ENCODE data around the gene VASH1.
A peak's percentile ranks its signal among the peaks of the same experiment; 100 is the strongest.

The VASH1 gene

GRCh38 chr14:76820700-76821099, 59.4 kb downstream of the VASH1 start:
- no peaks in the 10 kb centered on the region for H3K4me1 ChIP-seq (ENCODE audit: control insufficient read depth, insufficient read depth, low read length)
- no peaks in the 10 kb centered on the region for H3K27me3 ChIP-seq (ENCODE audit: control insufficient read depth, insufficient read depth, low read length)
- peaks cover 4% of the 10 kb centered on the region; the same call in 1 of the 2 replicates for H3K9me3 ChIP-seq (ENCODE audit: control insufficient read depth, insufficient read depth, low read length)
- no peak overlapping the region for H3K4me3 ChIP-seq (ENCODE audit: low read depth, low read length)
- H3K27ac ChIP-seq (ENCODE audit: low read depth, low read length) = no peak overlapping the region
- no peak overlapping the region for H3K9ac ChIP-seq (ENCODE audit: low read depth, low read length)
- H3K36me3 ChIP-seq (ENCODE audit: control insufficient read depth, insufficient read depth, low read length) = no peaks in the 10 kb centered on the region

GRCh38 chr14:76826122-76826521, 64.9 kb downstream of the VASH1 start, which contains the start of gene LRRC74A:
TSS of gene LRRC74A (plus strand) at chr14:76826408. CDS start at chr14:76826698, 290 bp downstream.
- H3K4me3 ChIP-seq (ENCODE audit: low read depth, low read length) = no peak within 1 kb of the TSS
- H3K27me3 ChIP-seq (ENCODE audit: control insufficient read depth, insufficient read depth, low read length) = no peaks in the 10 kb centered on the region; the same call in 1 of the 2 replicates
- no peak within 1 kb of the TSS for H3K9ac ChIP-seq (ENCODE audit: low read depth, low read length)
- no peak within 1 kb of the TSS for H3K27ac ChIP-seq (ENCODE audit: low read depth, low read length)
- 0 out of 2 replicates have a peak, but pooled peaks cover 2% of the 10 kb centered on the region for H3K9me3 ChIP-seq (ENCODE audit: control insufficient read depth, insufficient read depth, low read length)
- H3K36me3 ChIP-seq (ENCODE audit: control insufficient read depth, insufficient read depth, low read length) = no peaks in the 10 kb centered on the region
- peaks cover 21% of the 10 kb centered on the region for H3K4me1 ChIP-seq (ENCODE audit: control insufficient read depth, insufficient read depth, low read length)

DNA sequence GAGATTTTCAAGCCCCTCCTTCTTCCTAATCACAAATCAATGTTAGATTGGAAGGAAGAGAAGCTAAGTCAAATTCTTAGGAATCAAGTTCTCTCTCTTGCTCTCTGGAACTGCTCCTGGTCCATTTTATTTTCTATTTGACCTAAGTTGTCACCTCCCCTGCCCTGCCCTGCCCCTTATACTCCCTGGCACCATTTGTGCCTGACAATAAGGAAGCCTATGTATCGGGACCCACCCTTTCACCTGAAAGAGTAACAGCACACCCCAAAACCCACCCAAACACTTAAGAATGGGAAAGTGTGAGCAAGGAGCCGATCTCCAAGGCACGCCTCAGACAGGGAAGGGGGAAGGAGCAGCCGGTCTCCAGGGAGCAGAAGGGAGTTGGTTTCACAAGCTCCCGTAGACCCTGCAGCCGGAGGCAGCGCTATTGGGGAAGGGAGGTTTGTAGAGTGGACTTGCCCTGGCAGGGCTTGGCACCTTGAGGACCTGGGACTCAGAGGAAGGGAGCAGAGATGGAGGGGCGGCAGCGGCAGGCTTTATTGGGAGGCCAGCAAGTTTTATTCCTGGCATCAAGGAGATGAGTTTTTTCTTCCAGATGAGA, 66.5 kb downstream of the VASH1 start:
- no peak overlapping the region for H3K27ac ChIP-seq (ENCODE audit: low read depth, low read length)
- no peak overlapping the region for H3K9ac ChIP-seq (ENCODE audit: low read depth, low read length)
- no peak overlapping the region for H3K4me3 ChIP-seq (ENCODE audit: low read depth, low read length)
- peaks cover 21% of the 10 kb centered on the region for H3K4me1 ChIP-seq (ENCODE audit: control insufficient read depth, insufficient read depth, low read length)
- H3K36me3 ChIP-seq (ENCODE audit: control insufficient read depth, insufficient read depth, low read length) = no peaks in the 10 kb centered on the region
- H3K9me3 ChIP-seq (ENCODE audit: control insufficient read depth, insufficient read depth, low read length) = no peaks in the 10 kb centered on the region
- H3K27me3 ChIP-seq (ENCODE audit: control insufficient read depth, insufficient read depth, low read length) = no peaks in the 10 kb centered on the region; the same call in 1 of the 2 replicates

DNA sequence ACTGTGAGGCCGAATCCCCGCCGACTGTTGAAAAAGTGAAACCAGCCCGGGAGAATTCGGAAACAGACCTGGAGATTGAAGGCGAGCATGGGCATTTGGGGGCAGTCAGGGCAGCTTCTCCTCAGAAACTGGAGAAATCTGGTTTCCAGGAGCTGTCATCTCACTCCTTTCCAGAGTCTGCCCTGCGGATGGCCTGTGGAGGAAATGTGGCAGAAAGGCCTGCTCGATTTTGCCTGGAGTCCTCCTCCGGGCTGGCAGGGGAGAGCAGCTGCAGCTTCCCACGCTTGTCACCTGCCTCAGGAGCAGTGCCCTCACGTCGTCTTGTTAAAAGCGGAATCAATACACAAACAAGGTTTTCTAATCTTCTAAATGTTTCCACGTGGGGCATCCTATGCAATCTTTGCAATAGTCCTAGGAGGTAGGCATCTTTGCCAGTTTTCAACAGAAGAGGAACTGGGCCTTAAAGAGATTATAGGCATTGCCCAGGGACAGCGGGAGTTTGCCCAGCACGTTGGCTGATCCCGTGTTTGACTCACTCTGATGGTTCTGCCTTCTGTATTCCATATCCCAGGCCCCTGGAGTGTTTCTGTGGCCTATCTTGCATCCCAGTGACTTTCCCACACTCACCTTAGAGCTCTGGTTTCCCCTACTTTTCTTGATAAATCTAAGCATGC, 67.2 kb downstream of the VASH1 start:
- peaks cover 21% of the 10 kb centered on the region for H3K4me1 ChIP-seq (ENCODE audit: control insufficient read depth, insufficient read depth, low read length)
- H3K36me3 ChIP-seq (ENCODE audit: control insufficient read depth, insufficient read depth, low read length) = no peaks in the 10 kb centered on the region
- no peak overlapping the region for H3K9ac ChIP-seq (ENCODE audit: low read depth, low read length)

GRCh38 chr14:76829013-76829365, 67.7 kb downstream of the VASH1 start:
- Histone ChIP-seq H3K4me1 (ENCODE audit: control insufficient read depth, insufficient read depth, low read length) (peaks cover 21% of the 10 kb centered on the region), H3K27ac (ENCODE audit: low read depth, low read length) (peak overlapping the region; percentile 5)

More for the DNA sequence above, 67.2 kb downstream of the VASH1 start:
- Histone ChIP-seq H3K27me3 (ENCODE audit: control insufficient read depth, insufficient read depth, low read length) (no peaks in the 10 kb centered on the region; the same call in 1 of the 2 replicates), H3K9me3 (ENCODE audit: control insufficient read depth, insufficient read depth, low read length) (no peaks in the 10 kb centered on the region), H3K4me3 (ENCODE audit: low read depth, low read length) (no peak overlapping the region), H3K27ac (ENCODE audit: low read depth, low read length) (peak overlapping the region; percentile 5)

DNA sequence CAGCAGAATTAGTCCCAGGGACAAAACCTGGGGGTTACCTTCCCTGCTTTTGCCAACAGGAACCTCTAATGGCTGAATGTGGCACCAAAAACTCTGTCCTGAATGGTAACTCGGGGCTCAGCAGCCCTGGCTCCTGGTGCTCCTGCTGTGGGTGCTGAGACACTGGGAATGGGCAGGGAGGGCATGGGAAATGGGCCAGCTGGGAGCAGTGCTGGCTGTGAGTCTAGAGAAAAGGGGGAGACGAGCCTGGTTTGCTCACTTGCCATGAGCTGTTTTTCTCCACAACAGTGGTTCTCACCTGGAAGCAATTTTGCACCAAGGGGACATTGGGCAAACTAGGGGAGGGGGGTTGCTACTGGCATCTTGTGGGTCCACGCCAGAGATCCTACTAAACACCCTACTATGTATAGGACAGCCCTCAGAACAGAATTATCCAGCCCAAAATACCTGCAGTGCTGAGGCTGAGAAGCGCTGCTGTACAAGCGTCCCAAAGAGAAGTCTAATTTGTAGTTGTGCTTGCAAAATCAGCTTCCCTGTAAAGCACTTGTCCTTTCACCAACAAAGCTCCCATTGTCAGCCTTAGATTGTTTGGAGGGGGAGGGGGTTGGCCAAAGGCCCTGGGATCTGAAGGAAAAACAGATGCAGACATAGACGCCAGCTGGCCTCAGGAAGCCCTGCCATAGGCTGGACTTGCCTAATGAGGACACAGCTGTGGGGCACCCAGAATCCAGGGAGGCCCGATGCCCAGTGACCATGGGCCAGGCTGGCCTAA, 68.6 kb downstream of the VASH1 start:
- Histone ChIP-seq H3K9ac (ENCODE audit: low read depth, low read length) (no peak overlapping the region), H3K4me3 (ENCODE audit: low read depth, low read length) (no peak overlapping the region), H3K4me1 (ENCODE audit: control insufficient read depth, insufficient read depth, low read length) (peaks cover 21% of the 10 kb centered on the region), H3K27ac (ENCODE audit: low read depth, low read length) (no peak overlapping the region), H3K27me3 (ENCODE audit: control insufficient read depth, insufficient read depth, low read length) (no peaks in the 10 kb centered on the region; the same call in 1 of the 2 replicates), H3K9me3 (ENCODE audit: control insufficient read depth, insufficient read depth, low read length) (no peaks in the 10 kb centered on the region), H3K36me3 (ENCODE audit: control insufficient read depth, insufficient read depth, low read length) (no peaks in the 10 kb centered on the region)

More at GRCh38 chr14:76829013-76829365, 67.7 kb downstream of the VASH1 start:
- Histone ChIP-seq H3K9me3 (ENCODE audit: control insufficient read depth, insufficient read depth, low read length) (no peaks in the 10 kb centered on the region), H3K27me3 (ENCODE audit: control insufficient read depth, insufficient read depth, low read length) (no peaks in the 10 kb centered on the region; the same call in 1 of the 2 replicates), H3K36me3 (ENCODE audit: control insufficient read depth, insufficient read depth, low read length) (no peaks in the 10 kb centered on the region), H3K9ac (ENCODE audit: low read depth, low read length) (no peak overlapping the region), H3K4me3 (ENCODE audit: low read depth, low read length) (no peak overlapping the region)

DNA sequence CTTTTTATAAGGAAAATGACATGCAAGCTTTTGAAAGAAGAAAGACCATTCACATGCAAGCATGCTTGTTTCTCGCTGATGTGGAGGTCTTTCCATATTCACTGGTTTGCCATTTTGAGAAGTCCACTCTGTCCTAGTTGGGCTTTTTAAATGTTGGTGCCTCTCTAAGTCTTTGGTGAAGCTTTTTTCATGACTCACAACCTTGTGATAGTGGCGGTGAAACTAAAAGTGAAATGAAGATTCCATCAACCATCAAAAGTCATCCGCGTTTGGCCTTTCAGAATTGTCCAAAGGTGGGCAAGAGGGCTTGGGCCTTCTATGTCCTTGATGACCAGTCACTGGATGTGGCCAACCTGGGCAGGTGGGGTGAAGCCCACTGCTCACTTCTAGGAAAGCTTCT, 69.3 kb downstream of the VASH1 start:
- Histone ChIP-seq H3K4me3 (ENCODE audit: low read depth, low read length) (no peak overlapping the region), H3K27me3 (ENCODE audit: control insufficient read depth, insufficient read depth, low read length) (no peaks in the 10 kb centered on the region; the same call in 1 of the 2 replicates), H3K4me1 (ENCODE audit: control insufficient read depth, insufficient read depth, low read length) (peaks cover 21% of the 10 kb centered on the region), H3K27ac (ENCODE audit: low read depth, low read length) (no peak overlapping the region), H3K36me3 (ENCODE audit: control insufficient read depth, insufficient read depth, low read length) (no peaks in the 10 kb centered on the region), H3K9ac (ENCODE audit: low read depth, low read length) (no peak overlapping the region), H3K9me3 (ENCODE audit: control insufficient read depth, insufficient read depth, low read length) (no peaks in the 10 kb centered on the region)

DNA sequence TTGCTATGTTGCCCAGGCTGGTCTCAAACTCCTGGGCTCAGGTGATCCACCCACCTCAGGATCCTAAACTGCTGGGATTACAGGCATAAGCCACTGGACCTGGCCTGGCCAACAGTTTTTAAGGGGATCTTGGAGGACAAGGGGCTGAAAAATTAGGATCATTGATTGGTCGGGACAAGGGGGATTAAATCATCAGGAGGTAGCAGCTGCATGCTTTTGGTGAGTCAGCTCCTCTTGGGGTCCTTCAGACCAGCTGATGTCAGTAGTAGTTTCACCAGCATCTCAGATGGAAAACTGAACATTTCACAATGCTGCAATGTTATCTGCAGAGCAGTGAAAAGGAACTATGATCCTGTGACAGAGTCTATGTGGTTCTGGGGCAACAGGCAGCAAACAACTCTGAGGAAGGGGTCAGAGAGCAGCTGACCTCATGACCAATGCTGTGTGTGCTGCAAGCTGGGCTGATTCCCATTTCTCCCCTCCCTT, 71.3 kb downstream of the VASH1 start:
- no peaks in the 10 kb centered on the region for H3K9me3 ChIP-seq (ENCODE audit: control insufficient read depth, insufficient read depth, low read length)
- no peak overlapping the region for H3K4me3 ChIP-seq (ENCODE audit: low read depth, low read length)
- H3K9ac ChIP-seq (ENCODE audit: low read depth, low read length) = no peak overlapping the region
- H3K36me3 ChIP-seq (ENCODE audit: control insufficient read depth, insufficient read depth, low read length) = no peaks in the 10 kb centered on the region
- H3K27me3 ChIP-seq (ENCODE audit: control insufficient read depth, insufficient read depth, low read length) = no peaks in the 10 kb centered on the region; the same call in 1 of the 2 replicates
- H3K4me1 ChIP-seq (ENCODE audit: control insufficient read depth, insufficient read depth, low read length) = peaks cover 21% of the 10 kb centered on the region
- no peak overlapping the region for H3K27ac ChIP-seq (ENCODE audit: low read depth, low read length)
